ENCODE measurements around the gene PRDM7. TPM values are rescaled to one million over a fixed set of nuclear protein-coding genes. Genes with fewer than 3 reads are reported as not detected.

Gene PRDM7
- total and polyA plus RNA-seq, 2 of the 8 experiments (the other 6 are each of a cell fraction or from before 2014, with no cell fraction given): 0.02 TPM; not detected in 1

- CTCF ChIA-PET (ENCODE audit: partially characterized antibody): interaction anchor here (0.9 kb wide), 1 partner anchor 10 kb away, joined by 3 read pairs; no protein-coding TSS in a partner anchor
- WGBS, 2 experiments (ENCODE audit: extremely low coverage in 1 of 2, insufficient coverage in 1 of 2, insufficient read length in 1 of 2, insufficient replicate concordance in 2 of 2, low coverage in 1 of 2, low lambda C conversion rate in 2 of 2, missing lambda C conversion rate in 1 of 2): 94% methylated on average over 17 of the region's 17 CpGs; no CpG with 5 or more reads in 1 of the 2 experiments
Observed at GRCh38 chr16:90027611-90028010, 49.5 kb downstream of the PRDM7 start.

More at GRCh38 chr16:90027611-90028010, 49.5 kb downstream of the PRDM7 start:
- H2BK5ac ChIP-seq (ENCODE audit: low read depth, low read length): no peak overlapping the region
- no peak overlapping the region for H4K8ac ChIP-seq (ENCODE audit: extremely low read depth, insufficient read depth, low read length)
- no peak overlapping the region for H3K4ac ChIP-seq (replicated peaks; ENCODE audit: insufficient read length, low read depth, low read length)
- peaks cover 0 to 5% (median 2%) of the 10 kb centered on the region in 4 experiments; a peak in 3 of 7 replicates for H3K4me1 ChIP-seq (replicated peaks in 1 of 4; ENCODE audit: control insufficient read depth in 3 of 4, insufficient read depth in 4 of 4, low read length in 3 of 4)
- H3K56ac ChIP-seq (replicated peaks; ENCODE audit: insufficient read length, low read depth, low read length): no peak overlapping the region
- DNase-seq (ENCODE audit: low read depth in 1 of 2, low spot score in 2 of 2) (no peak), FAIRE-seq (no peak)
- H2AK5ac ChIP-seq (ENCODE audit: low read depth, low read length): no peak overlapping the region
- peaks cover 4% of the 10 kb centered on the region; the same call in 1 of the 2 replicates for H3K23me2 ChIP-seq (ENCODE audit: low read depth, low read length)
- H3K27ac ChIP-seq (ENCODE audit: low read depth, low read length): no peak overlapping the region
- no peak overlapping the region for H2AFZ ChIP-seq (ENCODE audit: low read length)
- no peaks in the 10 kb centered on the region for H3K27me3 ChIP-seq (replicated peaks in 1 of 4; ENCODE audit: control insufficient read depth in 3 of 4, extremely low read depth in 1 of 4, insufficient read depth in 3 of 4, low read length in 3 of 4)
- H4K5ac ChIP-seq (ENCODE audit: insufficient read length, low read depth, low read length): no peak overlapping the region
- no peak overlapping the region for H2BK20ac ChIP-seq (ENCODE audit: low read length)
- POLR2A ChIA-PET (ENCODE audit: partially characterized antibody): interaction anchor here (0.9 to 1.9 kb wide), 2 partner anchors 17 to 55 kb away, joined by 3 to 5 read pairs; no protein-coding TSS in a partner anchor
- TF ChIP-seq BCL11A (IDR thresholded peaks at IDR 0.05; ENCODE audit: low read depth in 2 of 2, low read length in 2 of 2): no peak
- no peak for TF ChIP-seq GTF2F1 (IDR thresholded peaks at IDR 0.05; ENCODE audit: borderline replicate concordance, low read depth, low read length)
- H2BK15ac ChIP-seq (ENCODE audit: low read length): no peak overlapping the region
- no peak overlapping the region for H2BK120ac ChIP-seq (replicated peaks; ENCODE audit: low read depth, low read length)
- H3K36me3 ChIP-seq (ENCODE audit: control insufficient read depth in 2 of 4, insufficient read depth in 4 of 4, low read length in 3 of 4): peaks cover 2 to 15% (median 11%) of the 10 kb centered on the region in 4 experiments; a peak in 6 of 8 replicates
- H3K9ac ChIP-seq (replicated peaks in 1 of 4; ENCODE audit: extremely low read depth in 1 of 4, low read depth in 3 of 4, low read length in 3 of 4): no peak overlapping the region
- no peak overlapping the region for H2BK12ac ChIP-seq (ENCODE audit: low read depth, low read length)
- H4K20me1 ChIP-seq (replicated peaks in 1 of 2; ENCODE audit: control insufficient read depth in 1 of 2, insufficient read depth in 2 of 2, low read length in 2 of 2): peaks cover 0 to 6% of the 10 kb centered on the region in 2 experiments
- no peaks in the 10 kb centered on the region for H3K9me3 ChIP-seq (ENCODE audit: insufficient read depth in 2 of 2, low read depth in 1 of 2, low read length in 1 of 2)
- H3K14ac ChIP-seq (ENCODE audit: insufficient read length): no peak overlapping the region
- H4K91ac ChIP-seq (replicated peaks; ENCODE audit: insufficient read length, low read length): no peak overlapping the region
- H3K23ac ChIP-seq (ENCODE audit: insufficient read length): no peak overlapping the region
- no peak overlapping the region for H3K4me2 ChIP-seq (ENCODE audit: insufficient read depth in 1 of 2, low read depth in 2 of 2, low read length in 2 of 2)
- no peaks in the 10 kb centered on the region; the same call in 1 of the 2 replicates for H3K79me1 ChIP-seq (ENCODE audit: low read depth, low read length)
- no peak overlapping the region for H3K4me3 ChIP-seq (ENCODE audit: extremely low read depth in 1 of 4, insufficient read depth in 2 of 4, low read depth in 3 of 4, low read length in 4 of 4)
- H3K18ac ChIP-seq (ENCODE audit: extremely low read depth, low read length): no peak overlapping the region
- H3K79me2 ChIP-seq (ENCODE audit: control insufficient read depth in 1 of 2, insufficient read depth in 2 of 2, low read length in 2 of 2): no peaks in the 10 kb centered on the region

All from H1 (cell line).